A549 (cell line): ENCODE results near the gene FADS3. TPM values are rescaled to one million over a fixed set of nuclear protein-coding genes. Genes with fewer than 3 reads are reported as not detected.

Experiments
- ATAC-seq, 2 experiments: fragments of 200-7000 bp in 1 of 2; fragments of >200 bp in 1 of 2; cut with Nextera tagmentation in 1 of 2; cut with Tn5 transposase in 1 of 2; 3 replicates each; pipeline versions ENCODE4 v1.8.0 to v1.9.1; 2018 to 2020; ENCODE audit warnings: mild to moderate bottlenecking in 1 of 2, moderate library complexity in 1 of 2
- CTCF ChIA-PET: fragments of 300-600 bp; sonication (Branson Sonifier 250); formaldehyde crosslinking; extraction: SDS; loops from one replicate; lab custom pipeline; 2021; ENCODE audit warnings: antibody characterized with exemption, inconsistent platforms; lab: Yijun Ruan, JAX
- POLR2A ChIA-PET: fragments of 350-600 bp; formaldehyde crosslinking; extraction: SDS; loops from one replicate; lab custom pipeline; 2021; ENCODE audit warnings: antibody characterized with exemption, inconsistent platforms; lab: Yijun Ruan, JAX
- DNase-seq, 2 experiments: peaks; one replicate each; pipeline versions ENCODE4 v3.0.0 to v3.0.0-alpha.2; 2011 to 2016; ENCODE audit warnings: low read depth in 1 of 2, low spot score in 1 of 2
- FAIRE-seq: peaks from 2 replicates; lab custom pipeline; 2011; peaks lifted over from hg19 to GRCh38; lab: Jason Lieb, UNC
- H3K27ac ChIP-seq, 2 experiments: fragments of >200 bp; sonication (Bioruptor Twin); formaldehyde crosslinking; 3 replicates each; pipeline ENCODE4 v1.5.1; 2016 to 2017
- H3K4me1 ChIP-seq: fragments of >200 bp; sonication (Bioruptor Twin); formaldehyde crosslinking; 3 replicates; pipeline ENCODE4 v1.6.1; 2016
- H3K4me2 ChIP-seq: fragments of >200 bp; sonication (Bioruptor Twin); formaldehyde crosslinking; 3 replicates; pipeline ENCODE4 v1.6.1; 2016
- H3K4me3 ChIP-seq: fragments of >200 bp; sonication (Bioruptor Twin); formaldehyde crosslinking; 3 replicates; pipeline ENCODE4 v1.5.1; 2016
- H3K9me3 ChIP-seq: fragments of >200 bp; sonication (Bioruptor Twin); formaldehyde crosslinking; 3 replicates; pipeline ENCODE4 v1.6.1; 2016
- CEBPB ChIP-seq, 2 experiments: fragments of >200 bp in 1 of 2; sonication (Bioruptor Twin) in 1 of 2; formaldehyde crosslinking in 1 of 2; IDR thresholded peaks; 2 replicates each; pipeline ENCODE4 v1.6.1; 2012 to 2016
- FOSL2 ChIP-seq, 2 experiments: fragments of 450-650 bp in 1 of 2; fragments of >200 bp in 1 of 2; sonication (Bioruptor Twin) in 1 of 2; formaldehyde crosslinking; IDR thresholded peaks; 2 replicates each; pipeline versions ENCODE4 v1.5.0 to v1.6.1; 2016 to 2020; ENCODE audit warnings: mild to moderate bottlenecking in 1 of 2, moderate library complexity in 1 of 2
- FOXS1 ChIP-seq: fragments of 250-450 bp; sonication (Bioruptor Pico); IDR thresholded peaks from 2 replicates; pipeline ENCODE4 v1.5.0; 2020; ENCODE audit warnings: mild to moderate bottlenecking, moderate library complexity
- JUN ChIP-seq, 2 experiments: fragments of >200 bp; sonication (Bioruptor Twin); formaldehyde crosslinking; IDR thresholded peaks; 2 replicates in 1 of 2; 3 replicates in 1 of 2; pipeline ENCODE4 v1.6.1; 2016 to 2017
- KDM1A ChIP-seq: fragments of 200-600 bp; sonication (generic); IDR thresholded peaks from 2 replicates; pipeline ENCODE4 v1.6.1; 2016; ENCODE audit warnings: low read depth, mild to moderate bottlenecking
- MYC ChIP-seq: IDR thresholded peaks from 2 replicates; pipeline ENCODE4 v1.6.1; 2012; ENCODE audit warnings: mild to moderate bottlenecking, inconsistent platforms, low read length, improper control_type of control experiment, borderline replicate concordance
- NR3C1 ChIP-seq: fragments of >200 bp; sonication (Bioruptor Twin); formaldehyde crosslinking; IDR thresholded peaks from 3 replicates; pipeline ENCODE4 v1.6.1; 2017
- POLR2A ChIP-seq: IDR thresholded peaks from 2 replicates; pipeline ENCODE4 v1.6.1; 2012; ENCODE audit warnings: mild to moderate bottlenecking, low read length
- RARB ChIP-seq: fragments of 250-450 bp; sonication (Bioruptor Pico); IDR thresholded peaks from 2 replicates; pipeline ENCODE4 v1.8.0; 2021; ENCODE audit warnings: mild to moderate bottlenecking, moderate library complexity
- SMC3 ChIP-seq: fragments of >200 bp; sonication (Bioruptor Twin); formaldehyde crosslinking; IDR thresholded peaks from 3 replicates; pipeline ENCODE4 v1.6.1; 2018; ENCODE audit warnings: inconsistent platforms
- ZFP36 ChIP-seq: fragments of 450-650 bp; IDR thresholded peaks from 2 replicates; pipeline ENCODE4 v1.6.1; 2014; ENCODE audit warnings: borderline replicate concordance; ENCODE audit not compliant: partially characterized antibody
- WGBS: methylation state at CpG from one replicate; pipeline ENCODE4 v1.1.6; 2017; ENCODE audit errors: missing lambda C conversion rate; 5-methylcytosine and 5-hydroxymethylcytosine counted together
- polyA minus RNA-seq: library from RNA; depleted of rRNA, polyadenylated mRNA; stranded (reverse); fragments of >200 nt; gene quantifications from 2 replicates; pipeline ENCODE4 v1.2.3, GENCODE V29; 2011; rRNA and poly(A)+ RNA removed
- polyA plus RNA-seq, 4 experiments: library from polyadenylated mRNA; depleted of rRNA in 3 of 4; stranded (reverse); fragments of >200 nt; fragmentation: RNase III in 1 of 4; extraction: RNeasy Plus Mini Kit Qiagen cat#74134 plus additional on column Dnase treatment in 1 of 4; gene quantifications; 2 replicates in 3 of 4; 3 replicates in 1 of 4; pipeline ENCODE4 v1.2.3, GENCODE V29; 2011 to 2017
- TF ChIP-seq, protein P1 (sequence below): fragments of 250-450 bp; sonication (Bioruptor Pico); IDR thresholded peaks from 2 replicates; pipeline ENCODE4 v1.5.0; 2020; ENCODE audit warnings: low read depth, mild to moderate bottlenecking, moderate library complexity
- TF ChIP-seq, protein P2 (sequence below): IDR thresholded peaks from 2 replicates; pipeline ENCODE4 v1.6.1; 2012
- TF ChIP-seq, protein P3 (sequence below): IDR thresholded peaks from 2 replicates; pipeline ENCODE4 v1.6.1; 2012
- TF ChIP-seq, protein P4 (sequence below): fragments of >200 bp; sonication (Bioruptor Twin); formaldehyde crosslinking; IDR thresholded peaks from 2 replicates; pipeline ENCODE4 v1.6.1; 2016
- TF ChIP-seq, protein P5 (sequence below): fragments of >200 bp; sonication (Bioruptor Twin); formaldehyde crosslinking; IDR thresholded peaks from 3 replicates; pipeline ENCODE4 v1.6.1; 2016
- TF ChIP-seq, protein P6 (sequence below): fragments of 450-650 bp; IDR thresholded peaks from 2 replicates; pipeline ENCODE4 v1.6.1; 2014; ENCODE audit warnings: antibody characterized with exemption
- TF ChIP-seq, protein P7 (sequence below): fragments of >200 bp; sonication (Bioruptor Twin); formaldehyde crosslinking; IDR thresholded peaks from 3 replicates; pipeline ENCODE4 v1.5.1; 2016

The FADS3 gene, protein sequence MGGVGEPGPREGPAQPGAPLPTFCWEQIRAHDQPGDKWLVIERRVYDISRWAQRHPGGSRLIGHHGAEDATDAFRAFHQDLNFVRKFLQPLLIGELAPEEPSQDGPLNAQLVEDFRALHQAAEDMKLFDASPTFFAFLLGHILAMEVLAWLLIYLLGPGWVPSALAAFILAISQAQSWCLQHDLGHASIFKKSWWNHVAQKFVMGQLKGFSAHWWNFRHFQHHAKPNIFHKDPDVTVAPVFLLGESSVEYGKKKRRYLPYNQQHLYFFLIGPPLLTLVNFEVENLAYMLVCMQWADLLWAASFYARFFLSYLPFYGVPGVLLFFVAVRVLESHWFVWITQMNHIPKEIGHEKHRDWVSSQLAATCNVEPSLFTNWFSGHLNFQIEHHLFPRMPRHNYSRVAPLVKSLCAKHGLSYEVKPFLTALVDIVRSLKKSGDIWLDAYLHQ
- 17.5 and 22.3 TPM in 2 replicates for polyA plus RNA-seq (2011; rRNA removed)
- polyA plus RNA-seq (2012; cell fraction: cytosol; rRNA removed), result 44.6 and 54.6 TPM in 2 replicates
- 235 and 296 TPM in 2 replicates for polyA plus RNA-seq (2012; cell fraction: nucleus; rRNA removed)
- 36.3 to 43.5 TPM (median 42.9 TPM) in 3 replicates for polyA plus RNA-seq (2017; fragmentation: RNase III; extraction: RNeasy Plus Mini Kit Qiagen cat#74134 plus additional on column Dnase treatment)
- 30.0 and 30.5 TPM in 2 replicates for polyA minus RNA-seq

DNA sequence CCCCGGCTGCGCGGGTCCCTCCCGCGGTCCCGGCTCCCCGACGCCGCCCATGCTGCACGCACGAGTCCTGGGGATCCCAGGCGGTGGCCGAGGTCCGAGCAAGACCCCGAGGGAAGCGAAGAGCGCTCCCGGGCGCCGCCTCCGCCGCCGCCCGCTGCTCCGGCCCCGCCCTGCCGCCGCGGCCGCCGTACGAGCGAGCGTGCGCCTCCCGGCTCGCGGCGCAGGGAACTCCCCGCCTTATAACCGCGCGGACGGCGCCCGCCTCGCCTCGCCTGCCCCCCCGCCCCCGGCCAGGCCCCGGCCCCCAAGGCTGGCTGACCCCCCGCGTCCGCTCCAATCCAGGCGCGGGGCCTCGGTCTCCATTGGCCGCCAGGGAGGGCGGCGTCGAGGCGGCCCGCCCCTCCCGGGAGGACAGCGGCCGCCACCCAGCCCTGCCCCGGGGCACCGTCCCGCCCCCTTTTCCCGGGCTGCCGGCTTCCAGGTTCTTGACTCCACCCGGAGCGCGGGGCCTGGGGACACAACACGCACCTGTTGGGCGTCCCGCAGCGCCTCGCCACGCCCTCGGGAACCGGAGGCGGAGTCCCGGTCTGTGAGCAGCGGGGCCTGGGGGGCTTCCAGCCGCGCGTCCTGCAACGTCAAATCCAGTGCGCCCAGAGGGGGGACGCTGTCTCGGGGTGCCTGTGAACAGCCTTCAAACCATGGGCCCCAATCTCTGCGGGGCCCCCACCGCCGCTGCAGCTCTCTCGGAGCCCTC is at the start of gene FADS3:
Gene FADS3 (minus strand): TSS at position 215 of the 754 bp plus-strand sequence. CDS start 164 bp downstream, at position 51.
- ChIA-PET POLR2A (interaction anchor here (1.1 to 1.2 kb wide), 2 partner anchors 71 to 77 kb away, joined by 3 to 4 read pairs; no protein-coding TSS in a partner anchor), CTCF (interaction anchor here (0.7 to 16.0 kb wide), 9 partner anchors 7 to 191 kb away, joined by 3 to 124 read pairs (median 9); no protein-coding TSS in a partner anchor)
- peaks cover 39% of the 10 kb centered on the region for H3K4me1 ChIP-seq
- H3K4me3 ChIP-seq, result peak within 1 kb of the TSS; percentile 73
- H3K27ac ChIP-seq, result peak within 1 kb of the TSS; percentile 82 to 91
- peak; percentile 74 to 76 for DNase-seq
- TF ChIP-seq MYC, result no peak
- TF ChIP-seq, protein P1, sequence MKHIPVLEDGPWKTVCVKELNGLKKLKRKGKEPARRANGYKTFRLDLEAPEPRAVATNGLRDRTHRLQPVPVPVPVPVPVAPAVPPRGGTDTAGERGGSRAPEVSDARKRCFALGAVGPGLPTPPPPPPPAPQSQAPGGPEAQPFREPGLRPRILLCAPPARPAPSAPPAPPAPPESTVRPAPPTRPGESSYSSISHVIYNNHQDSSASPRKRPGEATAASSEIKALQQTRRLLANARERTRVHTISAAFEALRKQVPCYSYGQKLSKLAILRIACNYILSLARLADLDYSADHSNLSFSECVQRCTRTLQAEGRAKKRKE (CRISPR knock-in tag), result no peak
- TF ChIP-seq KDM1A, result no peak
- TF ChIP-seq, protein P2, sequence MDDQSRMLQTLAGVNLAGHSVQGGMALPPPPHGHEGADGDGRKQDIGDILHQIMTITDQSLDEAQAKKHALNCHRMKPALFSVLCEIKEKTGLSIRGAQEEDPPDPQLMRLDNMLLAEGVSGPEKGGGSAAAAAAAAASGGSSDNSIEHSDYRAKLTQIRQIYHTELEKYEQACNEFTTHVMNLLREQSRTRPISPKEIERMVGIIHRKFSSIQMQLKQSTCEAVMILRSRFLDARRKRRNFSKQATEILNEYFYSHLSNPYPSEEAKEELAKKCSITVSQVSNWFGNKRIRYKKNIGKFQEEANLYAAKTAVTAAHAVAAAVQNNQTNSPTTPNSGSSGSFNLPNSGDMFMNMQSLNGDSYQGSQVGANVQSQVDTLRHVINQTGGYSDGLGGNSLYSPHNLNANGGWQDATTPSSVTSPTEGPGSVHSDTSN, result no peak
- TF ChIP-seq SMC3, result peak; percentile 3; the same call in 1 of the 3 replicates
- TF ChIP-seq, protein P3, sequence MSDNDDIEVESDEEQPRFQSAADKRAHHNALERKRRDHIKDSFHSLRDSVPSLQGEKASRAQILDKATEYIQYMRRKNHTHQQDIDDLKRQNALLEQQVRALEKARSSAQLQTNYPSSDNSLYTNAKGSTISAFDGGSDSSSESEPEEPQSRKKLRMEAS, result no peak; the same call in 1 of the 2 replicates
- no peak for TF ChIP-seq RARB
- peak; percentile 43 to 55; a peak in 3 of 5 replicates for TF ChIP-seq JUN (IDR thresholded peaks at IDR 0.05)
- TF ChIP-seq FOXS1 (CRISPR knock-in tag), result no peak
- no peak for TF ChIP-seq FOSL2 (IDR thresholded peaks at IDR 0.05)
- no peak for TF ChIP-seq FOSL2 (CRISPR knock-in tag; IDR thresholded peaks at IDR 0.05)
- peak; percentile 65 for TF ChIP-seq POLR2A
- TF ChIP-seq, protein P4, sequence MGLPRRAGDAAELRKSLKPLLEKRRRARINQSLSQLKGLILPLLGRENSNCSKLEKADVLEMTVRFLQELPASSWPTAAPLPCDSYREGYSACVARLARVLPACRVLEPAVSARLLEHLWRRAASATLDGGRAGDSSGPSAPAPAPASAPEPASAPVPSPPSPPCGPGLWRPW, result no peak
- TF ChIP-seq, protein P5, sequence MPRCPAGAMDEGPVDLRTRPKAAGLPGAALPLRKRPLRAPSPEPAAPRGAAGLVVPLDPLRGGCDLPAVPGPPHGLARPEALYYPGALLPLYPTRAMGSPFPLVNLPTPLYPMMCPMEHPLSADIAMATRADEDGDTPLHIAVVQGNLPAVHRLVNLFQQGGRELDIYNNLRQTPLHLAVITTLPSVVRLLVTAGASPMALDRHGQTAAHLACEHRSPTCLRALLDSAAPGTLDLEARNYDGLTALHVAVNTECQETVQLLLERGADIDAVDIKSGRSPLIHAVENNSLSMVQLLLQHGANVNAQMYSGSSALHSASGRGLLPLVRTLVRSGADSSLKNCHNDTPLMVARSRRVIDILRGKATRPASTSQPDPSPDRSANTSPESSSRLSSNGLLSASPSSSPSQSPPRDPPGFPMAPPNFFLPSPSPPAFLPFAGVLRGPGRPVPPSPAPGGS, result 0 out of 3 replicates have a peak, but pooled peaks have one; percentile 65
- TF ChIP-seq CEBPB (IDR thresholded peaks at IDR 0.05), result no peak
- TF ChIP-seq, all 56 proteins: peak for 4
- H3K9me3 ChIP-seq, result peaks cover 7% of the 10 kb centered on the region
- WGBS, result no CpG with 5 or more reads among the region's 96 CpGs
- peak within 1 kb of the TSS; percentile 92 for H3K4me2 ChIP-seq
- peak; percentile 79 to 87 for ATAC-seq
- FAIRE-seq, result no peak

DNA sequence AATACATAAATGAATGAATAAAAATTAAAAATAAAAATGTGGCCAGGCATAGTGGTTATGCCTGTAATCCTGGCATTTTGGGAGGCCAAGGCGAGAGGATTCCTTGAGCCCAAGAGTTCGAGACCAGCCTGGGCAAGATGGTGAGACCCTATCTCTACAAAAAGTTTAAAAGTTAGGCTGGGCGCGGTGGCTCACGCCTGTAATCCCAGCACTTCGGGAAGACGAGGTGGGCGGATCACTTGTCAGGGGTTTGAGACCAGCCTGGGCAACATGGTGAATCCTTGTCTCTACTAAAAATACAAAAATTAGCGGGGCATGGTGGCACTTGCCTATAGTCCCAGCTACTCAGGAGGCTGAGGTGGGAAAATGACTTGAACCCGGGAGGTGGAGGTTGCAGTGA is 49.1 kb upstream of the FADS3 start:
- Histone ChIP-seq H3K4me2 (no peak overlapping the region), H3K4me1 (no peaks in the 10 kb centered on the region), H3K27ac (no peak overlapping the region), H3K9me3 (peaks cover 36% of the 10 kb centered on the region), H3K4me3 (no peak overlapping the region)
- ATAC-seq (no peak), DNase-seq (no peak), FAIRE-seq (no peak)
- TF ChIP-seq ZFP36 (no peak), NR3C1 (no peak)
- TF ChIP-seq, protein P6, sequence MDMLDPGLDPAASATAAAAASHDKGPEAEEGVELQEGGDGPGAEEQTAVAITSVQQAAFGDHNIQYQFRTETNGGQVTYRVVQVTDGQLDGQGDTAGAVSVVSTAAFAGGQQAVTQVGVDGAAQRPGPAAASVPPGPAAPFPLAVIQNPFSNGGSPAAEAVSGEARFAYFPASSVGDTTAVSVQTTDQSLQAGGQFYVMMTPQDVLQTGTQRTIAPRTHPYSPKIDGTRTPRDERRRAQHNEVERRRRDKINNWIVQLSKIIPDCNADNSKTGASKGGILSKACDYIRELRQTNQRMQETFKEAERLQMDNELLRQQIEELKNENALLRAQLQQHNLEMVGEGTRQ, result no peak
- TF ChIP-seq, protein P7, sequence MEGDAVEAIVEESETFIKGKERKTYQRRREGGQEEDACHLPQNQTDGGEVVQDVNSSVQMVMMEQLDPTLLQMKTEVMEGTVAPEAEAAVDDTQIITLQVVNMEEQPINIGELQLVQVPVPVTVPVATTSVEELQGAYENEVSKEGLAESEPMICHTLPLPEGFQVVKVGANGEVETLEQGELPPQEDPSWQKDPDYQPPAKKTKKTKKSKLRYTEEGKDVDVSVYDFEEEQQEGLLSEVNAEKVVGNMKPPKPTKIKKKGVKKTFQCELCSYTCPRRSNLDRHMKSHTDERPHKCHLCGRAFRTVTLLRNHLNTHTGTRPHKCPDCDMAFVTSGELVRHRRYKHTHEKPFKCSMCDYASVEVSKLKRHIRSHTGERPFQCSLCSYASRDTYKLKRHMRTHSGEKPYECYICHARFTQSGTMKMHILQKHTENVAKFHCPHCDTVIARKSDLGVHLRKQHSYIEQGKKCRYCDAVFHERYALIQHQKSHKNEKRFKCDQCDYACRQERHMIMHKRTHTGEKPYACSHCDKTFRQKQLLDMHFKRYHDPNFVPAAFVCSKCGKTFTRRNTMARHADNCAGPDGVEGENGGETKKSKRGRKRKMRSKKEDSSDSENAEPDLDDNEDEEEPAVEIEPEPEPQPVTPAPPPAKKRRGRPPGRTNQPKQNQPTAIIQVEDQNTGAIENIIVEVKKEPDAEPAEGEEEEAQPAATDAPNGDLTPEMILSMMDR, result no peak
- 66% methylated on average over 10 of the region's 10 CpGs for WGBS
- ChIA-PET CTCF (interaction anchor here (6.2 kb wide), 1 partner anchor 41 kb away, joined by 57 read pairs; no protein-coding TSS in a partner anchor), POLR2A (interaction anchor here (0.6 kb wide), 1 partner anchor 11 kb away, joined by 3 read pairs; no protein-coding TSS in a partner anchor)
